Measurements from ENCODE around the gene NFATC3. TPM values are rescaled to one million over a fixed set of nuclear protein-coding genes. Genes with fewer than 3 reads are reported as not detected.
A peak's percentile ranks its signal among the peaks of the same experiment; 100 is the strongest.

NFATC3 gene
- total and polyA plus RNA-seq, 2 of the 8 experiments (the other 6 are each of a cell fraction or from before 2014, with no cell fraction given) = 17.6 to 34.5 TPM

- TF ChIP-seq CHD7 (IDR thresholded peaks at IDR 0.05; ENCODE audit: insufficient replicate concordance, low read length) (no peak), NANOG (IDR thresholded peaks at IDR 0.05; ENCODE audit: insufficient read depth, low read depth, low read length, poor library complexity, severe bottlenecking) (no peak), SP4 (IDR thresholded peaks at IDR 0.05; ENCODE audit: low read length) (no peak), SIRT6 (IDR thresholded peaks at IDR 0.05; ENCODE audit: low read length) (no peak), KDM4A (IDR thresholded peaks at IDR 0.05; ENCODE audit: low read depth, low read length, severe bottlenecking) (peak; percentile 40), SIN3A (conservative IDR thresholded peaks at IDR 0.05 in 1 of 2, IDR thresholded peaks at IDR 0.05 in 1 of 2; ENCODE audit: low read depth in 1 of 2, low read length in 2 of 2) (no peak; a peak in 2 of 4 replicates), SAP30 (IDR thresholded peaks at IDR 0.05; ENCODE audit: insufficient read depth, insufficient replicate concordance, low read length) (no peak), BRCA1 (IDR thresholded peaks at IDR 0.05; ENCODE audit: low read depth, low read length) (no peak), EZH2 (IDR thresholded peaks at IDR 0.05; ENCODE audit: low read depth, low read length, severe bottlenecking) (peak; percentile 14), HDAC6 (IDR thresholded peaks at IDR 0.05; ENCODE audit: low read depth, low read length) (no peak)
These were observed 150.1 kb downstream of the NFATC3 start (continued) for GRCh38 chr16:68235108-68235886.

Measured in H1 (cell line).